OCI-LY1 (cell line): ENCODE data around the gene TMEM178B.
A peak's percentile ranks its signal among the peaks of the same experiment; 100 is the strongest.

Experiments used
- H2AFZ ChIP-seq: fragments of 200-600 bp; sonication (generic), shearing (Covaris generic); 2 replicates; pipeline ENCODE4 v1.6.0; 2014; ENCODE audit warnings: antibody characterized with exemption, mild to moderate bottlenecking, low read length
- H3F3A ChIP-seq: fragments of 200-600 bp; sonication (generic), shearing (Covaris generic); 2 replicates; pipeline ENCODE4 v1.6.0; 2014; ENCODE audit warnings: mild to moderate bottlenecking, antibody characterized with exemption, low read length, moderate library complexity; ENCODE audit not compliant: insufficient read depth
- H3K27ac ChIP-seq: fragments of 200-600 bp; sonication (generic); 2 replicates; pipeline ENCODE4 v1.5.1; 2014; ENCODE audit warnings: low read length, mixed run types, mild to moderate bottlenecking, low read depth; ENCODE audit not compliant: poor library complexity, severe bottlenecking
- H3K27me3 ChIP-seq: fragments of 200-600 bp; sonication (generic); 2 replicates; pipeline ENCODE4 v1.6.0; 2014; ENCODE audit warnings: antibody characterized with exemption, mild to moderate bottlenecking, low read length, moderate library complexity; ENCODE audit not compliant: insufficient read depth
- H3K36me3 ChIP-seq: fragments of 200-600 bp; sonication (generic); 2 replicates; pipeline ENCODE4 v1.6.1; 2014; ENCODE audit warnings: mild to moderate bottlenecking, antibody characterized with exemption, low read length, moderate library complexity, mixed read lengths; ENCODE audit not compliant: insufficient read depth
- H3K4me1 ChIP-seq: fragments of 200-600 bp; sonication (generic); 2 replicates; pipeline ENCODE4 v1.5.1; 2014; ENCODE audit warnings: mild to moderate bottlenecking, low read length, moderate library complexity; ENCODE audit not compliant: insufficient read depth, severe bottlenecking
- H3K4me2 ChIP-seq: fragments of 200-600 bp; sonication (generic), shearing (Covaris generic); 2 replicates; pipeline ENCODE4 v1.6.1; 2014; ENCODE audit warnings: low read length
- H3K4me3 ChIP-seq: fragments of 200-600 bp; sonication (generic); 2 replicates; pipeline ENCODE4 v1.5.1; 2014; ENCODE audit warnings: low read length, low read depth, mild to moderate bottlenecking, mixed read lengths; ENCODE audit not compliant: poor library complexity, severe bottlenecking
- H3K79me2 ChIP-seq: fragments of 200-600 bp; shearing (Covaris generic); 2 replicates; pipeline ENCODE4 v1.6.1; 2016; ENCODE audit warnings: mixed run types, low read length, mixed read lengths; ENCODE audit not compliant: insufficient read depth
- H3K9ac ChIP-seq: fragments of 200-600 bp; sonication (generic), shearing (Covaris generic); 2 replicates; pipeline ENCODE4 v1.6.1; 2014; ENCODE audit warnings: mild to moderate bottlenecking, low read length, mixed read lengths
- H3K9me2 ChIP-seq: fragments of 200-600 bp; sonication (generic), shearing (Covaris generic); 2 replicates; pipeline ENCODE4 v1.6.1; 2014; ENCODE audit warnings: low read depth, mild to moderate bottlenecking, low read length, mixed read lengths
- H3K9me3 ChIP-seq: fragments of 200-600 bp; shearing (Covaris generic); 2 replicates; pipeline ENCODE4 v1.6.1; 2014; ENCODE audit warnings: low read length, mixed read lengths
- H4K20me1 ChIP-seq: fragments of 200-600 bp; sonication (generic), shearing (Covaris generic); 2 replicates; pipeline ENCODE4 v1.6.0; 2016; ENCODE audit warnings: mild to moderate bottlenecking, low read length; ENCODE audit not compliant: insufficient read depth
- EZH2 ChIP-seq: fragments of 200-600 bp; sonication (generic), shearing (Covaris generic); IDR thresholded peaks from 2 replicates; pipeline ENCODE4 v1.8.0; 2017; ENCODE audit warnings: borderline replicate concordance, mixed run types, mild to moderate bottlenecking, antibody characterized with exemption, low read length, moderate library complexity, mixed read lengths
- TF ChIP-seq, protein P1 (sequence below): fragments of 200-600 bp; sonication (generic), shearing (Covaris generic); IDR thresholded peaks from 2 replicates; pipeline ENCODE4 v1.5.1; 2017; ENCODE audit warnings: mild to moderate bottlenecking, antibody characterized with exemption, low read length, moderate library complexity, mixed read lengths

TMEM178B gene

DNA sequence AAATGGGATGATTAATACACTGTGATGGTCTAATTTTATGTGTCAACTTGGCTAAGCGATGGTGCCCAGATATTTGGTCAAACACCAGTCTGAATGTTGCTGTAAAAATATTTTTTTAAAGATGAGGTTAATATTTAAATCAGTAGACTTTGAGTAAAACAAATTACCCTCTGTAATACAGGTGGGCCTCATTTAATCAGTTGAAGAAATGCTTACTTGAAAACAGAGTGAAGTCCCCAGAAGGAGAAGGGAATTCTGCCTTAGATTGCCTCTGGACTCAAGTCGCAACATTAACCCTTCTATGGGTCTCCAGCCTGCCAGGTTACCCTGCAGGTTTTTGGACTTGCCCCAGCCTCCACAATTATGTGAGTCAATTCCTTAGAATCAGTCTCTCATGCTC is 427.6 kb downstream of the TMEM178B start:
- Histone ChIP-seq H3K4me3 (no peak overlapping the region), H3K36me3 (no peaks in the 10 kb centered on the region), H3K9me2 (no peaks in the 10 kb centered on the region), H3K9me3 (no peaks in the 10 kb centered on the region), H3K4me1 (no peaks in the 10 kb centered on the region), H4K20me1 (no peaks in the 10 kb centered on the region), H3K4me2 (no peak overlapping the region), H3K27me3 (peaks cover 6% of the 10 kb centered on the region; the same call in 1 of the 2 replicates), H3K79me2 (no peaks in the 10 kb centered on the region), H3K27ac (no peak overlapping the region), H2AFZ (no peak overlapping the region), H3F3A (no peaks in the 10 kb centered on the region), H3K9ac (no peak overlapping the region)
- TF ChIP-seq, protein P1, sequence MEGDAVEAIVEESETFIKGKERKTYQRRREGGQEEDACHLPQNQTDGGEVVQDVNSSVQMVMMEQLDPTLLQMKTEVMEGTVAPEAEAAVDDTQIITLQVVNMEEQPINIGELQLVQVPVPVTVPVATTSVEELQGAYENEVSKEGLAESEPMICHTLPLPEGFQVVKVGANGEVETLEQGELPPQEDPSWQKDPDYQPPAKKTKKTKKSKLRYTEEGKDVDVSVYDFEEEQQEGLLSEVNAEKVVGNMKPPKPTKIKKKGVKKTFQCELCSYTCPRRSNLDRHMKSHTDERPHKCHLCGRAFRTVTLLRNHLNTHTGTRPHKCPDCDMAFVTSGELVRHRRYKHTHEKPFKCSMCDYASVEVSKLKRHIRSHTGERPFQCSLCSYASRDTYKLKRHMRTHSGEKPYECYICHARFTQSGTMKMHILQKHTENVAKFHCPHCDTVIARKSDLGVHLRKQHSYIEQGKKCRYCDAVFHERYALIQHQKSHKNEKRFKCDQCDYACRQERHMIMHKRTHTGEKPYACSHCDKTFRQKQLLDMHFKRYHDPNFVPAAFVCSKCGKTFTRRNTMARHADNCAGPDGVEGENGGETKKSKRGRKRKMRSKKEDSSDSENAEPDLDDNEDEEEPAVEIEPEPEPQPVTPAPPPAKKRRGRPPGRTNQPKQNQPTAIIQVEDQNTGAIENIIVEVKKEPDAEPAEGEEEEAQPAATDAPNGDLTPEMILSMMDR: no peak
- TF ChIP-seq EZH2: no peak

DNA sequence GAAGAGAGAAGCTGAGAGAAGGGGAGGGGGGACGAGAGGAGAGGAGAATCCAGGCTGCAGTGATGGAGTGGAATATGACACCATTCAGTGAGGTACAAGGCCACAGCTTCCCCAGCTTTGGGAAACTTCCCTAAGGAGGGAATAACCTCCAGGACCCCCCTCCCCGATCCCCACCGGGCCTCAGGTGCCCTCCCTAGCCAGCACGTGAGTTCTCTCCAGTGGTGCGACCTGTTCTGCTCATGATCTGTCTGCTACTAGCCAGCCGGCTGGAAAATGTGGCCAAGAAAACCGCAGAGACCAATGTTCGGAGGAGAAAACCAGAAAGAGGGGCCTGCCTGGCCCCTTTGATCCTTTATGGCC is 437.4 kb downstream of the TMEM178B start:
- no peak overlapping the region for H3K9ac ChIP-seq
- no peak overlapping the region for H3K27ac ChIP-seq

DNA sequence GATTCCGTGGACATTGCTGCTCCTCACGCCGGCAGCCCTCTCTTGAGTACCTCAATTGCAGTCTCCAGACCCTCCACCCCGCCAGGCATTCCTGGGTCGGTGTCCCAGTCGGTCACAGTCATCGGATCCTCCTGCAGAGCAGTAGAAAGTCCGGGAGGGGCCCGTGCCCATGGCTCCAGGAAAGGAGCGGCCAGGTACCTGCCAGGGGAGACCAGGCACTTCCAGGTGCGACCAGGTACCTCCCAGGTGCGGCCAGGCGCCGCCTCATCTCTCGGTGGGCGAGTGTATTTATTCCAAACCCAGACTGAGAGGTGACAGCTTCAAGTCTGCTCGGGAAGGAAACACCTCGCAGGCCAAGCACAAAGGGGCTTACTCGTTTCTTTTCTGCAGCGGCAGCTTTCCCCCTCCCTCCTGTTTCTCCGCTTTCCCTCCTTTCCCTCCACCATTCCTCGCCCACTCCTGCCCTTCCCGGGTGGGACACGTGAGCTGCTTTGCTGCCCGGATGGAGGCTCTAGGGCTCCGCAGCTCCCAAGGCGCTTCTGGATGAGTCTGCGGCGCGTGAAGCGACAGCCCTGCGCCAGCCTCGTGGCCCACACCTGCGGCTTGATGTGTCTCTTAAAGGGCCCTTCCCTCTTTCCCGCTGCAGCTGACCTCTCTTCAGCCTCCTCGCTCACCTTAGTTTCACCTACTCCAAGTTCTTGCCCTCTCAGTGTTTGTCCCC is 438.0 kb downstream of the TMEM178B start:
- Histone ChIP-seq H3F3A (no peaks in the 10 kb centered on the region), H3K27ac (no peak overlapping the region), H2AFZ (no peak overlapping the region), H3K9me3 (no peaks in the 10 kb centered on the region), H3K36me3 (no peaks in the 10 kb centered on the region), H3K4me3 (peak overlapping the region; percentile 26), H3K27me3 (peaks cover 8% of the 10 kb centered on the region; the same call in 1 of the 2 replicates), H3K9me2 (no peaks in the 10 kb centered on the region), H4K20me1 (no peaks in the 10 kb centered on the region), H3K4me1 (no peaks in the 10 kb centered on the region), H3K4me2 (peak overlapping the region; percentile 18; the same call in 1 of the 2 replicates), H3K9ac (no peak overlapping the region), H3K79me2 (no peaks in the 10 kb centered on the region)
- TF ChIP-seq EZH2: no peak
- TF ChIP-seq, protein P1: no peak

More for the DNA sequence above, 437.4 kb downstream of the TMEM178B start:
- H3K9me2 ChIP-seq: no peaks in the 10 kb centered on the region
- no peak overlapping the region for H2AFZ ChIP-seq
- H3K27me3 ChIP-seq: peaks cover 8% of the 10 kb centered on the region; the same call in 1 of the 2 replicates
- no peak for TF ChIP-seq EZH2
- TF ChIP-seq, protein P1: no peak
- peak overlapping the region; percentile 26 for H3K4me3 ChIP-seq
- H3K36me3 ChIP-seq: no peaks in the 10 kb centered on the region
- peak overlapping the region; percentile 18; the same call in 1 of the 2 replicates for H3K4me2 ChIP-seq
- no peaks in the 10 kb centered on the region for H3K4me1 ChIP-seq
- H4K20me1 ChIP-seq: no peaks in the 10 kb centered on the region
- no peaks in the 10 kb centered on the region for H3K9me3 ChIP-seq
- no peaks in the 10 kb centered on the region for H3F3A ChIP-seq
- H3K79me2 ChIP-seq: no peaks in the 10 kb centered on the region
